ENCODE results near the gene SLC25A39.
"Not testable (repeated sequence)": the region's sequence is repeated elsewhere in the genome, so short reads cannot be mapped to it uniquely, and the experiment has no call there.

DNA sequence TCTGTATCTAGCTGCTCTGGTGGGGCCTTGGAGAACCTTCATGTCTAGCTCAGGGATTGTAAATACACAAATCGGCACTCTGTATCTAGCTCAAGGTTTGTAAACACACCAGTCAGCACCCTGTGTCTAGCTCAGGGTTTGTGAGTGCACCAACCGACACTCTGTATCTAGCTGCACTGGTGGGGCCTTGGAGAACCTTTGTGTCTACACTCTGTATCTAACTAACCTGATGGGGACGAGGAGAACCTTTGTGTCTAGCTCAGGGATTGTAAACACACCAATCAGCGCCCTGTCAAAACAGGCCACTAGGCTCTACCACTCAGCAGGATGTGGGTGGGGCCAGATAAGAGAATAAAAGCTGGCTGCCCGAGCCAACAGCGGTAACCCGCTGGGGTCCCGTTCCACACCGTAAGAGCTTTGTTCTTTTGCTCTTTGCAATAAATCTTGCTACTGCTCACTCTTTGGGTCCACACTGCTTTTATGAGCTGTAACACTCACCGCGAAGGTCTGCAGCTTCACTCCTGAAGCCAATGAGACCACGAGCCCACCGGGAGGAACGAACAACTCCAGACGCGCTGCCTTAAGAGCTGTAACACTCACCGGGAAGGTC, 44.9 kb upstream of the SLC25A39 start:
- TF ChIP-seq, protein P1, sequence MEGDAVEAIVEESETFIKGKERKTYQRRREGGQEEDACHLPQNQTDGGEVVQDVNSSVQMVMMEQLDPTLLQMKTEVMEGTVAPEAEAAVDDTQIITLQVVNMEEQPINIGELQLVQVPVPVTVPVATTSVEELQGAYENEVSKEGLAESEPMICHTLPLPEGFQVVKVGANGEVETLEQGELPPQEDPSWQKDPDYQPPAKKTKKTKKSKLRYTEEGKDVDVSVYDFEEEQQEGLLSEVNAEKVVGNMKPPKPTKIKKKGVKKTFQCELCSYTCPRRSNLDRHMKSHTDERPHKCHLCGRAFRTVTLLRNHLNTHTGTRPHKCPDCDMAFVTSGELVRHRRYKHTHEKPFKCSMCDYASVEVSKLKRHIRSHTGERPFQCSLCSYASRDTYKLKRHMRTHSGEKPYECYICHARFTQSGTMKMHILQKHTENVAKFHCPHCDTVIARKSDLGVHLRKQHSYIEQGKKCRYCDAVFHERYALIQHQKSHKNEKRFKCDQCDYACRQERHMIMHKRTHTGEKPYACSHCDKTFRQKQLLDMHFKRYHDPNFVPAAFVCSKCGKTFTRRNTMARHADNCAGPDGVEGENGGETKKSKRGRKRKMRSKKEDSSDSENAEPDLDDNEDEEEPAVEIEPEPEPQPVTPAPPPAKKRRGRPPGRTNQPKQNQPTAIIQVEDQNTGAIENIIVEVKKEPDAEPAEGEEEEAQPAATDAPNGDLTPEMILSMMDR (IDR thresholded peaks at IDR 0.05): not testable (repeated sequence)
- TF ChIP-seq POLR2A (IDR thresholded peaks at IDR 0.05): not testable (repeated sequence)
